Stimulated activated CD4-positive, alpha-beta T cell treated with anti-CD3 and anti-CD28 coated beads, Interleukin-4, amount 100 ng/mL, for 1 hour (primary cell): Measurements from ENCODE around the gene TMEM270.
"Not testable (repeated sequence)": the region's sequence is repeated elsewhere in the genome, so short reads cannot be mapped to it uniquely, and the experiment has no call there.

Experiments
- DNase-seq: peaks from one replicate; pipeline ENCODE4 v3.0.0-alpha.2; 2020

TMEM270 gene

GRCh38 chr7:73833251-73833919, 27.6 kb upstream of the TMEM270 start:
- DNase-seq, result no peak

DNA sequence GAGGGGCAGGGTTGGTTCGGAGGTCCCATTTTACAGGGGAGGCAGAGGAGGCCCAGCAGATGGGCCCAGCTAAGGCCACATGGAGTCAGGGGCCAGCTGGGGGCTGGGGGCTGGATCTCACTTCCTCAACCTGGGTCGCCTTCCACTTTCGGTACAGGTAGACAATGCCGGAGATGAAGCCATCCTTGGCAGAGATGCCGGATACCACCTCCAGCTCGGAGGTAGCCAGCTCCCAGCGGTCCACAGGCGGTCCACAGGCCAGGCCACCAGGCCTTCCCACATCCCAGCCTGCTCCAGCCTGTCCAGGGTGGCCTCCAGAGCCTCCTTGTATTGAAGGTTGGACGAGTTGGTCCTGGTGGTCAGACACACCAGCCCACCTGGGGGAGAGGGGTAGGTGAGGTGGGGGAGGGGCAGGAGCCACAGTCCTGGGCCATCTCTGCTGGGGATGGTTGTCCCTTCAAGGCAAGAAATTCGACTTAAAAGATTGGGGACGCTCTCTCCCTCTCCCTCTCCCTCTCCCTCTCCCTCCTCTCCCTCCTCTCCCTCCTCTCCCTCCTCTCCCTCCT, 26.2 kb upstream of the TMEM270 start:
- DNase-seq, result no peak

GRCh38 chr7:73837167-73837566, 23.8 kb upstream of the TMEM270 start:
- not testable (repeated sequence) for DNase-seq

DNA sequence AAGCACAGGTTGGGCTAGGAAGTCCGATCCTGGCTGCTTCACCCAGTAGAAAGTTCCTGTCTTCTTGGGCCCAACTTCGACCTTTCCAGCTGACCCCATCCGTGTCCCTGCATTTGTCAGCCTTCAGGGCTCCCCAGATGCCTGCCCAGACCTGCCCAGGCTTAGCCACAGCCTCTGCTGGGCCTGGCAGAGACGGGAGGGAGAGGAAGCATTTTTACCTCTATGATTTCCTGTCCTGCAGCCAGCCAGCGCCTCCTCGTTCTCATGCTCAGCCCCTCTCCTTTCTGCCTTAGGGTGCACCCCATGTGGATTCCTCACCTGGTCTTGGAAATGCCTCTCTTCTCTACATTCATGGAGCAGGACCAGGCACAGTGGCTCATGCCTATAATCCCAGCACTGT, 22.3 kb upstream of the TMEM270 start:
- no peak for DNase-seq

DNA sequence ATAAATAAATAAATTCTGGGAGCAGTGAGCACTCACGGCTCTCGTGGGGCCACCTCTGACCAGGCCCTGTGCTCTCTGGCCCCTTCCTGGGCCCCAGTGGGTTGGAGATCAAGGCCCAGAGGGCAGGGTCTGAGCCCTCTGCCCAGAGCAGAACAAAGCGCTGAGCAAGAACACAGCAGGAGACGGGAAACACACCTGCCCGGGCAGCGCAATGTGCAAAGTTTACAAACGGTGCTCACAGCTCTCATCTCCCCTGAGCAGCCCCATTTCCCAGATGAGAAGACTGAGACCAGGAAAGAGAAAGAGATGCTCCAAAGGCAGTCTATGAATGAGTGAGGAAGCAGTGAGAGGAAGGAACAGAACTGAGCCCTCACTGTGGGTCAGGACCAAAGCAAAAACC, 21.7 kb upstream of the TMEM270 start:
- no peak for DNase-seq

DNA sequence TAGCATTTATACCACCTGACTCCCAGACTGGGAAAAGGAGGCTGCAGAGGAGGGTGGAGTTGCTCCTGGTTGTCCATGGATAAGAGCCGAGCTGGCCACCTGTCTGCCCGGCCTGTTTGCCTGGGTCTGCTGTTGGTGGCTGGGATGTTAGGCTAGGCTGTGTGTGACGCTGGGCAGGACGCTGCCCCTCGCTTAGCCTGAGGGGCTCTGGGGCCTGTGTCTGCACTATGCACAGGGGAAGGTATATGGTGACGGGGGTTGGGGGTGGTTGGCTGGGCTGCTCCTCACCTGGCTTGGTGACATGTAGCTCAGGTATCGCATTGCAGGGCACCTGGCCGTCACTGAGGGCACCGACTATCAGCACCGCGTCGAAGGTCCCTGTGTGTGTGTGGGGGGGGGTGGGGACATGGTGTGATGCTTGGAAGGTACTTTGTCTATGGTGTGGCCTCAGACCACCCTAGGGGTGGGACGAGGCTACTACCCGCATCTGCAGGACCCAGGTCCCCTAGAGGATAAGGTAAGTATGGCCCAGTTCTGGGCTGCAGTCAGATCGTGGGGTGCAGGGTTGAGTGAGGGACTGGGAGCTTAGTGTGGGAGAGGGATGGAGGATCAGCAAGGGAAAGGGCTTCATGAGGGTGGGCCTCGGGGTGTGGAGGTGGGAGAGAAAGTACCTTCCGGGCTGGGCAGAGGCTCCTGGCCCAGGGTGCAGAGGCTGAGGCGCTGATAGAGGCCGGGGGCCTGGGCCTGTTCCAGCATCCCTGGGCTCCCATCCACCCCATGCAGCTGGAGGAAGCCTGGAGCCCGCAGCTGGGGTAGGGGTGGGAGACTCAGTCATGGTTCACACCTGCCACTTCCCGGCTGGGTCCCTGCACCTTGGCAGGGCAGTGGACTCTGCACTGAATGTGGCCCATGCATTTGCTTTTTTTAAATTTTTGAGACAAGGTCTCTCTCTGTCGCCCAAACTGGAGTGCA, 20.9 kb upstream of the TMEM270 start:
- DNase-seq, result no peak

DNA sequence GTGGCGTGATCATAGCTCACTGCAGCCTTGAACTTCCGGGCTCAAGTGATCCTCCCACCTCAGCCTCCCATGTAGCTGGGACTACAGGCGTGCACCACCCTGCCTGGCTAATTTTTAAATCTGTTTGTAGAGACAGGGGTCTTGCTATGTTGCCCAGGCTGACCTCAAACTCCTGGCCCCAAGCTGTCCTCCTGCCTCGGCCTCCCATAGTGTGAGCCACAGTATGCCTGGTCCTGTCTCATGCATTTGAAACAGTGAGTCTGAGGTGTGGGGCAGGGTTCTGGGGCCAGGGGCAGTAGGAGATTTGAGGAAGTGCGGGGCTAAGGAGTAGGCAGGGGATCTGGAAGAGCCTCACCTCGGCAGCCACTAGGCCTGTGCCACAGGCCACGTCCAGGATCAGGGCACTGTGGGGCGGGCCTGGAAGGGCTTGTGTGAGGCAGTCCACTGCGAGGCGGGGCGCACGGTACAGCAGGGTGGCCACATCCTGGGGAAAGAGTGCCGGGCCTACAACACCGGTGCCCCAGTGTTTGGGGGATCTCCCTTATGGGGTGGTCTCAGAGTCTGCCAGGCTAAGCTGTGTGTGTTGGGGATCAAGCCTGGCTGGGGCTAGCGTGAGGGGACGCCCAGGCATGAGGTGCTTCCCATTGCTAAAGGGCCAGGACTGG, 20.1 kb upstream of the TMEM270 start:
- DNase-seq, result no peak

- DNase-seq, result no peak
These were observed 19.3 kb upstream of the TMEM270 start for GRCh38 chr7:73841689-73842066.

GRCh38 chr7:73842067-73842976, 18.6 kb upstream of the TMEM270 start, which contains the start of gene METTL27:
Gene METTL27 (minus strand): TSS chr7:73842516. CDS start chr7:73842140, 376 bp downstream.
- DNase-seq, result peak; percentile 88

DNA sequence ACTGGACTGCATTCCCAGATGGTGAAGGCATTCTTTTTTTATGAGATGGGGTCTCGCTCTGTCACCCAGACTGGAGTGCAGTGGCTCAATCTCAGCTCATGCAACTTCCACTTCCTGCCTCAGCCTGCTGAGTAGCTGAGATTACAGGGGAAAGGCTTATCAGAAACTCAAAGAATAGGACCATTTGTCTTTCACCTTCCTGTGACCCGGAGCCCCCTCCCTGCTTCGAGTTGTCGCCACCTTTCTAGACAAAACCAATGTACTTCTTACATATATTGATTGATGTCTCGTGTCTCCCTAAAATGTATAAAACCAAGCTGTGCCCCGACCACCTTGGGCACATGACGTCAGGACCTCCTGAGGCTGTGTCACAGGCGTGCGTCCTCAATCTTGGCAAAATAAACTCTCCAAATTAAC, 16.8 kb upstream of the TMEM270 start:
- no peak for DNase-seq

GRCh38 chr7:73844848-73845460, 16.0 kb upstream of the TMEM270 start:
- no peak for DNase-seq

GRCh38 chr7:73845701-73846195, 15.2 kb upstream of the TMEM270 start:
- DNase-seq, result not testable (repeated sequence)

GRCh38 chr7:73847941-73848723, 12.8 kb upstream of the TMEM270 start:
- no peak for DNase-seq

- no peak for DNase-seq
These were observed 10.2 kb upstream of the TMEM270 start for GRCh38 chr7:73850781-73851207.

DNA sequence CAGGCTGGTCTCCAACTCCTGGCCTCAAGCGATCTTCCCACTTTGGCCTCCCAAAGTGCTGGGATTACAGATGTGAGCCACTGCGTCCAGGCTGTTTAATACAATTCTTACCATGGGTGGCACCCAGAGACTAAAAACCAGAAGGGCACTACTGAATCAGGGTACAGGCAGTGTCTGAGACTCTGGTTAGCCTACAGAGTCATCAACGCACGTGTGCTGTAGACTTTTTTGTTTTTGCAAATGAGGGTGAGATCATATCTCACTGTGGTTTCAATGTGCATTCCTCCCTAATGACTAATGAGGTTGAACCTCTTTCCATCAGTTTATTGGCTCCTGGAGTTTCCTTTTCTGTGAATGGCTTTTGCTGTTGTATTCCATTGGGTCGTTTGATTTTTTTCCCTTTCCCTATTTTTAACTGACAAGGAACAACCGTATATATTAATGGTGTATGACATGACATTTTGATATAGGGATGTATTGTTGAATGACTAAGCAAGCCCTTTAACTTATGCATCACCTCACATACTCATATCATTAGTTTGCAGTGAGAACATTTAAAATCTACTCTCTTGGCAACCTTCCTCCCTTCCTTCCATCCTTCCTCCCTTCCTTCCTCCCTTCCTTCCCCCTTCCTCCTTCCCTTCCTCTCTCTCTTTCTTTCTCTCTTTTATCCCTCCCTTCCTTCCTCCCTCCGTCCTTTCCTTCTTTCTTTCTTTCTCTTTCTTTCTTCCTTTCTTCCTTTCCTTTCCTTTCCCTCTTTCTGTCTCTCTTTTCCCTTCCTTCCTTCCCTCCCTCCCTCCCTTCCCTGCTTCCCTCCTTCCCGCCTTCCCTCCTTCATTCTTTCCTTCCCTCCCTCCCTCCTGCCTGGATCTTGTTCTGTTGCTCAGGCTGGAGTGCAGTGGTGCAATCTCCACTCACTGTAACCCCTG, 9.3 kb upstream of the TMEM270 start:
- DNase-seq, result no peak

GRCh38 chr7:73852500-73852899, 8.5 kb upstream of the TMEM270 start:
- DNase-seq, result no peak

- DNase-seq, result no peak
These were observed 4.0 kb upstream of the TMEM270 start for GRCh38 chr7:73856941-73857340.

DNA sequence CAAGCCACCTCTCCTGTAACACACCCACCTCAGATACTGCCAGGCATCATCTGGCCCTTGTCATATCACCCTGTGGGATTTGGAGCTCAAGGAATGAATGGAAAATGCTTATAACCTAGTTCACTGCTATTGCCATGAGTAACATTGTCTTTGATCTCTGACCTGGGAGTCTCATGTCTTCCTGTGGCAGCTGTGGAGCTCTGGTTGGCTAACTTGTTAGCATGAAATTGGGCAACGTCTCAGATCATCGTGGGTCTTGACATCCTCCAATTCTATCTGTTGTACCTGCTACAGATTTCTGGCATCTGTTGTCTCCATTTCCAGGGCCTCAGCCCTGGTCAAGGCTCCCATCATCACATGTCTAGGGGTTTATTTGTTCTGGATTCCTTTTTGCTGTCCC, 2.2 kb upstream of the TMEM270 start:
- no peak for DNase-seq

- no peak for DNase-seq
These were observed 346 bp downstream of the TMEM270 start for GRCh38 chr7:73861305-73861704.
